Keratinocyte (primary cell): ENCODE measurements around the gene ROCK1.

Experiments used
- EZH2 ChIP-seq: IDR thresholded peaks from one replicate; pipeline ENCODE4 v1.6.1; 2012; ENCODE audit warnings: inconsistent platforms, mild to moderate bottlenecking, low read length, moderate library complexity
- TF ChIP-seq, protein P1 (sequence below), 3 experiments: IDR thresholded peaks in 1 of 3; conservative IDR thresholded peaks in 1 of 3; optimal IDR thresholded peaks in 1 of 3; 2 replicates in 2 of 3; 3 replicates in 1 of 3; pipeline versions ENCODE3 to v1.5.1; 2011; ENCODE audit warnings: low read length in 3 of 3, mild to moderate bottlenecking in 3 of 3, moderate library complexity in 2 of 3, control low read depth in 1 of 3, inconsistent platforms in 1 of 3; ENCODE audit not compliant: insufficient read depth in 2 of 3; ENCODE audit errors: extremely low read depth in 1 of 3

DNA sequence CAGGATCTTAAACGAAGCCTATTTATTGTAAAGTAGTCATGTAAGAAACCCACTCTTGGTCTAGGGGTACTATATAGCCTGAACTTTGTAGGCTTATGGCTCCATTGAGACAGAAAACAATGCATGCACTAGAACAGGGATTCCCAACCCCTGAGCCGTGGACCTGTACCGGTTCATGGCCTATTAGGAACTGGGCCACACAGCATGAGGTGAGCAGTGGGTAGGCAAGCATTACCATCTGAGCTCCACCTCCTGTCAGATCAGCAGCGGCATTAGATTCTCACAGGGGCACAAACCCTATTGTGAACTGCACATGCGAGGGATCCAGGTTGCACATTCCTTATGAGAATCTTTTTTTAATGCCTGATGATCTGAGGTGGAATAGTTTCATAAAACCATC is 59.2 kb downstream of the ROCK1 start:
- TF ChIP-seq, protein P1, sequence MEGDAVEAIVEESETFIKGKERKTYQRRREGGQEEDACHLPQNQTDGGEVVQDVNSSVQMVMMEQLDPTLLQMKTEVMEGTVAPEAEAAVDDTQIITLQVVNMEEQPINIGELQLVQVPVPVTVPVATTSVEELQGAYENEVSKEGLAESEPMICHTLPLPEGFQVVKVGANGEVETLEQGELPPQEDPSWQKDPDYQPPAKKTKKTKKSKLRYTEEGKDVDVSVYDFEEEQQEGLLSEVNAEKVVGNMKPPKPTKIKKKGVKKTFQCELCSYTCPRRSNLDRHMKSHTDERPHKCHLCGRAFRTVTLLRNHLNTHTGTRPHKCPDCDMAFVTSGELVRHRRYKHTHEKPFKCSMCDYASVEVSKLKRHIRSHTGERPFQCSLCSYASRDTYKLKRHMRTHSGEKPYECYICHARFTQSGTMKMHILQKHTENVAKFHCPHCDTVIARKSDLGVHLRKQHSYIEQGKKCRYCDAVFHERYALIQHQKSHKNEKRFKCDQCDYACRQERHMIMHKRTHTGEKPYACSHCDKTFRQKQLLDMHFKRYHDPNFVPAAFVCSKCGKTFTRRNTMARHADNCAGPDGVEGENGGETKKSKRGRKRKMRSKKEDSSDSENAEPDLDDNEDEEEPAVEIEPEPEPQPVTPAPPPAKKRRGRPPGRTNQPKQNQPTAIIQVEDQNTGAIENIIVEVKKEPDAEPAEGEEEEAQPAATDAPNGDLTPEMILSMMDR (optimal IDR thresholded peaks at IDR 0.05 in 1 of 3, IDR thresholded peaks at IDR 0.05 in 1 of 3, conservative IDR thresholded peaks at IDR 0.05 in 1 of 3; ENCODE audit: extremely low read depth in 1 of 3, insufficient read depth in 2 of 3, low read length in 3 of 3): no peak
- no peak for TF ChIP-seq EZH2
